H9 (cell line): ENCODE data around the gene ZGRF1. TPM values are rescaled to one million over a fixed set of nuclear protein-coding genes. Genes with fewer than 3 reads are reported as not detected.

ENCODE experiments used
- DNase-seq: peaks from one replicate; pipeline ENCODE4 v3.0.0-alpha.2; 2017
- H2AFZ ChIP-seq: one replicate; pipeline ENCODE4 v1.6.1; 2013; ENCODE audit warnings: mild to moderate bottlenecking, low read length, control low read depth, moderate library complexity
- H2AK5ac ChIP-seq: 2 replicates; pipeline ENCODE4 v1.6.1; 2013; ENCODE audit warnings: low read length, control low read depth, mixed read lengths; ENCODE audit not compliant: insufficient read length
- H2BK120ac ChIP-seq: one replicate; pipeline ENCODE4 v1.6.1; 2013; ENCODE audit warnings: low read depth, mild to moderate bottlenecking, low read length, control low read depth, inconsistent platforms; ENCODE audit not compliant: poor library complexity, severe bottlenecking
- H2BK12ac ChIP-seq: 2 replicates; pipeline ENCODE4 v1.6.1; 2013; ENCODE audit warnings: low read length, control low read depth, mixed read lengths, low read depth; ENCODE audit not compliant: insufficient read length
- H2BK15ac ChIP-seq: 2 replicates; pipeline ENCODE4 v1.6.1; 2013; ENCODE audit warnings: low read depth, low read length, control low read depth
- H2BK20ac ChIP-seq: one replicate; pipeline ENCODE4 v1.6.1; 2013; ENCODE audit warnings: low read depth, mild to moderate bottlenecking, low read length, control low read depth, inconsistent platforms; ENCODE audit not compliant: poor library complexity, severe bottlenecking
- H2BK5ac ChIP-seq: 2 replicates; pipeline ENCODE4 v1.6.1; 2013; ENCODE audit warnings: low read length, control low read depth, mixed read lengths; ENCODE audit not compliant: insufficient read length
- H3K14ac ChIP-seq: 2 replicates; pipeline ENCODE4 v1.6.1; 2013; ENCODE audit warnings: low read length, control low read depth; ENCODE audit not compliant: insufficient read depth
- H3K18ac ChIP-seq: 2 replicates; pipeline ENCODE4 v1.6.1; 2013; ENCODE audit warnings: low read depth, mild to moderate bottlenecking, mixed read lengths, low read length, control low read depth; ENCODE audit not compliant: insufficient read length
- H3K23ac ChIP-seq: 2 replicates; pipeline ENCODE4 v1.6.1; 2013; ENCODE audit warnings: low read length, control low read depth, mixed read lengths, low read depth; ENCODE audit not compliant: insufficient read length
- H3K23me2 ChIP-seq: 2 replicates; pipeline ENCODE4 v1.6.1; 2013; ENCODE audit warnings: low read depth, mild to moderate bottlenecking, mixed read lengths, low read length, control low read depth; ENCODE audit not compliant: insufficient read length, poor library complexity, severe bottlenecking
- H3K27ac ChIP-seq: 2 replicates; pipeline ENCODE4 v1.5.1; 2013; ENCODE audit warnings: low read length, control low read depth, mixed read lengths, low read depth; ENCODE audit not compliant: insufficient read length
- H3K27me3 ChIP-seq: 2 replicates; pipeline ENCODE4 v1.6.1; 2013; ENCODE audit warnings: low read length, control low read depth, inconsistent platforms; ENCODE audit not compliant: insufficient read depth
- H3K4ac ChIP-seq: 2 replicates; pipeline ENCODE4 v1.6.1; 2013; ENCODE audit warnings: low read depth, mild to moderate bottlenecking, control low read depth, inconsistent platforms, low read length, moderate library complexity
- H3K4me1 ChIP-seq: 2 replicates; pipeline ENCODE4 v1.6.1; 2013; ENCODE audit warnings: low read length, control low read depth, inconsistent platforms; ENCODE audit not compliant: insufficient read depth
- H3K4me2 ChIP-seq: 2 replicates; pipeline ENCODE4 v1.6.1; 2013; ENCODE audit warnings: low read length, control low read depth, mixed read lengths; ENCODE audit not compliant: insufficient read length, insufficient read depth
- H3K56ac ChIP-seq: 2 replicates; pipeline ENCODE4 v1.6.1; 2013; ENCODE audit warnings: low read depth, mild to moderate bottlenecking, mixed read lengths, low read length, control low read depth; ENCODE audit not compliant: insufficient read length
- H3K79me1 ChIP-seq: 2 replicates; pipeline ENCODE4 v1.6.1; 2013; ENCODE audit warnings: low read depth, mild to moderate bottlenecking, moderate library complexity, low read length, control low read depth, inconsistent platforms; ENCODE audit not compliant: insufficient read depth, poor library complexity, severe bottlenecking
- H3K79me2 ChIP-seq: 2 replicates; pipeline ENCODE4 v1.6.1; 2013; ENCODE audit warnings: low read length, control low read depth, inconsistent platforms; ENCODE audit not compliant: insufficient read depth
- H3K9ac ChIP-seq: 2 replicates; pipeline ENCODE4 v1.6.1; 2013; ENCODE audit warnings: low read length, control low read depth, mixed read lengths; ENCODE audit not compliant: insufficient read length; ENCODE audit errors: extremely low read depth
- H3K9me3 ChIP-seq: one replicate; pipeline ENCODE4 v1.6.1; 2013; ENCODE audit warnings: low read depth, low read length, inconsistent platforms; ENCODE audit not compliant: control insufficient read depth
- H3T11ph ChIP-seq: one replicate; pipeline ENCODE4 v1.6.1; 2013; ENCODE audit warnings: mild to moderate bottlenecking, low read length, control low read depth, inconsistent platforms
- H4K20me1 ChIP-seq: one replicate; pipeline ENCODE4 v1.6.1; 2013; ENCODE audit not compliant: control insufficient read depth, insufficient read length, insufficient read depth
- H4K5ac ChIP-seq: 2 replicates; pipeline ENCODE4 v1.6.1; 2013; ENCODE audit warnings: low read depth, mild to moderate bottlenecking, mixed read lengths, low read length, control low read depth; ENCODE audit not compliant: insufficient read length
- H4K8ac ChIP-seq: replicated peaks from 2 replicates; pipeline ENCODE4 v1.6.1; 2013; ENCODE audit warnings: low read length, control low read depth, mixed read lengths, low read depth; ENCODE audit not compliant: insufficient read length
- H4K91ac ChIP-seq: 2 replicates; pipeline ENCODE4 v1.6.1; 2013; ENCODE audit warnings: low read depth, mild to moderate bottlenecking, moderate library complexity, mixed read lengths, low read length, control low read depth; ENCODE audit not compliant: insufficient read length
- H3K27ac Mint-ChIP-seq, 3 experiments: 2 replicates in 2 of 3; 3 replicates in 1 of 3; pipeline ENCODE4 v1.8.0; 2020 to 2021; ENCODE audit warnings: mixed read lengths in 3 of 3, mild to moderate bottlenecking in 1 of 3, moderate library complexity in 1 of 3
- H3K27me3 Mint-ChIP-seq: 2 replicates; pipeline ENCODE4 v1.8.0; 2021; ENCODE audit warnings: low read depth, mild to moderate bottlenecking, moderate library complexity, mixed read lengths
- H3K36me3 Mint-ChIP-seq, 3 experiments: 2 replicates in 2 of 3; 3 replicates in 1 of 3; pipeline ENCODE4 v1.8.0; 2020 to 2021; ENCODE audit warnings: low read depth in 3 of 3, mixed read lengths in 3 of 3; ENCODE audit not compliant: insufficient read depth in 1 of 3
- H3K4me1 Mint-ChIP-seq, 2 experiments: 2 replicates each; pipeline ENCODE4 v1.8.0; 2020; ENCODE audit warnings: mixed read lengths in 2 of 2
- H3K4me3 Mint-ChIP-seq, 2 experiments: 2 replicates in 1 of 2; 3 replicates in 1 of 2; pipeline ENCODE4 v1.8.0; 2020 to 2021; ENCODE audit warnings: mild to moderate bottlenecking in 2 of 2, mixed read lengths in 2 of 2, moderate library complexity in 1 of 2
- H3K9me3 Mint-ChIP-seq, 2 experiments: 2 replicates in 1 of 2; 3 replicates in 1 of 2; pipeline ENCODE4 v1.8.0; 2020; ENCODE audit warnings: mild to moderate bottlenecking in 2 of 2, mixed read lengths in 2 of 2, moderate library complexity in 1 of 2
- WGBS: extraction: QIAGEN DNeasy Blood & Tissue Kit; methylation state at CpG from one replicate; pipeline ENCODE4 v1.1.7; 2013; ENCODE audit warnings: missing lambda C conversion rate, low lambda C conversion rate, mixed read lengths; ENCODE audit not compliant: insufficient read length; ENCODE audit errors: extremely low coverage; 5-methylcytosine and 5-hydroxymethylcytosine counted together
- total RNA-seq: library from RNA; stranded (reverse); gene quantifications from 2 replicates; pipeline ENCODE4 v1.2.1, GENCODE V29; 2021
- TF ChIP-seq, protein P1 (sequence below): fragments of 200-600 bp; sonication (generic); conservative IDR thresholded peaks from 3 replicates; pipeline ENCODE4 v1.8.0; 2021; ENCODE audit warnings: antibody characterized with exemption, mild to moderate bottlenecking

Gene ZGRF1
- total RNA-seq, 1 experiment from 2014 or later, result 38.3 TPM

DNA sequence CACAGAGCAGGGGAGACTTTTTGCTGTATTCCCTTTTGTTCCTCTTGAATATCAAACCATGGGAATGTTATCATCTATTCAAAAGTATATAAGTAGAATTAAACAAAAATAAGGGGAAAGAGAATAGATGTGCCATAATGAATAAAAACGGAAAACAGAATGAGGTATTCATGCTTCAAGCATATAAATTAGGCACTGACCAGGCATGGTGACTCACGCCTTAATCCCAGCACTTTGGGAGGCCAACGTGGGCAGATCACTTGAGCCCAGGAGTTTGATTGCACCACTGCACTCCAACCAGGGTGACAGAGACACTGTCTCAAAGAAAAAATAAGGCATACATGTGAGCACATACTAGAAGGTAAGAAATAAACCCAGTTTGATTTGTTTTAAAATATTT, 104.4 kb downstream of the ZGRF1 start:
- no peaks in the 10 kb centered on the region for H3K27me3 ChIP-seq
- Mint-ChIP-seq H3K27me3 (peaks cover 19% of the 10 kb centered on the region), H3K9me3 (no peaks in the 10 kb centered on the region), H3K36me3 (no peaks in the 10 kb centered on the region), H3K4me3 (no peak overlapping the region), H3K4me1 (no peaks in the 10 kb centered on the region), H3K27ac (no peak overlapping the region; a peak in 1 of 7 replicates)
- no peaks in the 10 kb centered on the region for H3K9me3 ChIP-seq
- no peak overlapping the region for H3K14ac ChIP-seq
- no peaks in the 10 kb centered on the region for H3K79me2 ChIP-seq
- TF ChIP-seq, protein P1, sequence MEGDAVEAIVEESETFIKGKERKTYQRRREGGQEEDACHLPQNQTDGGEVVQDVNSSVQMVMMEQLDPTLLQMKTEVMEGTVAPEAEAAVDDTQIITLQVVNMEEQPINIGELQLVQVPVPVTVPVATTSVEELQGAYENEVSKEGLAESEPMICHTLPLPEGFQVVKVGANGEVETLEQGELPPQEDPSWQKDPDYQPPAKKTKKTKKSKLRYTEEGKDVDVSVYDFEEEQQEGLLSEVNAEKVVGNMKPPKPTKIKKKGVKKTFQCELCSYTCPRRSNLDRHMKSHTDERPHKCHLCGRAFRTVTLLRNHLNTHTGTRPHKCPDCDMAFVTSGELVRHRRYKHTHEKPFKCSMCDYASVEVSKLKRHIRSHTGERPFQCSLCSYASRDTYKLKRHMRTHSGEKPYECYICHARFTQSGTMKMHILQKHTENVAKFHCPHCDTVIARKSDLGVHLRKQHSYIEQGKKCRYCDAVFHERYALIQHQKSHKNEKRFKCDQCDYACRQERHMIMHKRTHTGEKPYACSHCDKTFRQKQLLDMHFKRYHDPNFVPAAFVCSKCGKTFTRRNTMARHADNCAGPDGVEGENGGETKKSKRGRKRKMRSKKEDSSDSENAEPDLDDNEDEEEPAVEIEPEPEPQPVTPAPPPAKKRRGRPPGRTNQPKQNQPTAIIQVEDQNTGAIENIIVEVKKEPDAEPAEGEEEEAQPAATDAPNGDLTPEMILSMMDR, result no peak
- no peak overlapping the region for H2BK20ac ChIP-seq
- no peak overlapping the region for H3K9ac ChIP-seq
- H2AFZ ChIP-seq, result no peak overlapping the region
- H2AK5ac ChIP-seq, result no peak overlapping the region
- no peak overlapping the region for H3K27ac ChIP-seq
- no peak overlapping the region for H4K91ac ChIP-seq
- no peak for DNase-seq
- no peak overlapping the region for H3K18ac ChIP-seq
- H3K4ac ChIP-seq, result no peak overlapping the region
- no peaks in the 10 kb centered on the region for H3K79me1 ChIP-seq
- H2BK120ac ChIP-seq, result no peak overlapping the region
- H3K23me2 ChIP-seq, result no peaks in the 10 kb centered on the region
- no peak overlapping the region for H4K8ac ChIP-seq
- no peak overlapping the region for H4K5ac ChIP-seq
- H3T11ph ChIP-seq, result no peak overlapping the region
- H3K23ac ChIP-seq, result no peak overlapping the region
- no peak overlapping the region for H2BK5ac ChIP-seq
- WGBS, result no CpG with 5 or more reads among the region's 3 CpGs
- no peak overlapping the region for H2BK15ac ChIP-seq
- no peaks in the 10 kb centered on the region for H3K4me1 ChIP-seq
- no peak overlapping the region for H3K4me2 ChIP-seq
- no peaks in the 10 kb centered on the region for H4K20me1 ChIP-seq
- no peak overlapping the region for H2BK12ac ChIP-seq
- H3K56ac ChIP-seq, result no peak overlapping the region
